ENCODE data around the gene VSNL1. TPM values are rescaled to one million over a fixed set of nuclear protein-coding genes. Genes with fewer than 3 reads are reported as not detected.

Gene VSNL1
- total RNA-seq, 1 donor from 2014 or later, result 94.4 TPM

DNA sequence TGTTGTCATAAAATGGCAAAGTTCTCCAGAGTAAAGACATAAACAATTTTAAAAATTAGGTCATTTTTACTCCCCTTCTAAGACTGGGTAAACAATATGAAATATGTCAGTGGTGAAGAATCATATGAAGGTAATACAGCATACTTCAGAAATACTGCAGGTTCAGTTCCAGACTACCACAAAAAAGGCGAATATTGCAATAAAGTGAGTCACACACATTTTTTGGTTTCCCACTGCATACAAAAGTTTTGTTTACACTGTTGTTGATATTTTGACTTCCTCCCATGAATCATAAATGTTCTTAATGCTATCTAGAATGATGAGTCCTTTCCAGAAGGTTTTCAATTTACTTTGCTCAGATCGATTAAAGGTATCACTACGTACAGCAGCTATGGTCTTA is 139.6 kb downstream of the VSNL1 start:
- peaks cover 4% of the 10 kb centered on the region for H3K4me1 Mint-ChIP-seq
- Histone ChIP-seq H3K9ac (no peak overlapping the region), H4K20me1 (ENCODE audit: low read depth) (no peaks in the 10 kb centered on the region), H3K4me2 (no peak overlapping the region), H3K4me1 (no peaks in the 10 kb centered on the region), H3K27me3 (no peaks in the 10 kb centered on the region), H3F3A (ENCODE audit: low read depth) (no peaks in the 10 kb centered on the region), H2AFZ (replicated peaks) (no peak overlapping the region), H3K9me3 (ENCODE audit: low read depth) (no peaks in the 10 kb centered on the region), H3K36me3 (peaks cover 11% of the 10 kb centered on the region), H3K4me3 (no peak overlapping the region), H3K79me2 (ENCODE audit: low read depth) (no peaks in the 10 kb centered on the region), H3K27ac (no peak overlapping the region)
- no peak overlapping the region for H3K27ac Mint-ChIP-seq
- no peak for DNase-seq (ENCODE audit: low spot score)
- no peaks in the 10 kb centered on the region for H3K27me3 Mint-ChIP-seq (ENCODE audit: insufficient read depth, low read depth)
- TF ChIP-seq EZH2phosphoT487 (IDR thresholded peaks at IDR 0.05) (no peak), EZH2 (IDR thresholded peaks at IDR 0.05) (no peak), CTCF (IDR thresholded peaks at IDR 0.05) (no peak)
- H3K4me3 Mint-ChIP-seq, result no peak overlapping the region
- H3K9me3 Mint-ChIP-seq, result no peaks in the 10 kb centered on the region
- H3K36me3 Mint-ChIP-seq, result peaks cover 11% of the 10 kb centered on the region

DNA sequence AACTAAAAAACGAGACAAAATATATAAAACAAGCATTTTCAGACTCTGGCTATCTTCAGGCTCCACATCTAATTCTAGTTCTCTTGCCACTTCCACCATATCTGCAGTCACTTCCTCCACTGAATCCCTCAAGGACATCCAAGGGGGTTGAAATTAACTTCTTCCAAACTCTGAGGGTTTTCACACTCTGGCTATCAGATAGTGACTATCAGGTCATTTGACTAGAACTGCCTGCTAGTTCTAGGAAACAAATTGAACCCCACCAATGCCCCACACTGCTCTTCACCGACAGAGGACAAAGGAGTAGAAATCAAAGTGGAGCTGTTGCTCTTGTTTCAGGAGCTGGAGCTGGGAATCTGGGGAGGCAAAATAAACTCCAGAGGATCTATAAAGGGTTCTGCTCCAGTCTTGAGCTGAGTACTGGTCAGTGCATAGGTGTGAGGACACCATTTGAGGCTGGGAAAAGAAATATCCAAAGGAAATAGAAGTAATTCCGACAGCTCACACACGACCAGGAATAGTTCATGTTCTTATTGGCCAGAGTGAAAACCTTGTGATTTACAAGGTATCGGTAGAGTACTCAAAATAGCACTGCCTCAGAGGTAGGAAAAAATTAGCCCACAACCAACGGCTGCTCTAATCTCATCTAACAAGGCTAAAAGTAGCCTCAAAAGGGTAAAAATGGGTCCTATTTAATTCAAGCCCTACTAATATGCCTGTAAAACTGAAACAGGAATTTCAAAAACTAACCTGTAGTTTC is 141.8 kb downstream of the VSNL1 start:
- H3K27ac ChIP-seq, result no peak overlapping the region
- H3K4me3 Mint-ChIP-seq, result no peak overlapping the region
- no peaks in the 10 kb centered on the region for H3K36me3 ChIP-seq
- TF ChIP-seq EZH2 (IDR thresholded peaks at IDR 0.05), result no peak
- no peak for TF ChIP-seq CTCF (IDR thresholded peaks at IDR 0.05)
- TF ChIP-seq EZH2phosphoT487 (IDR thresholded peaks at IDR 0.05), result no peak
- H3F3A ChIP-seq (ENCODE audit: low read depth), result no peaks in the 10 kb centered on the region
- no peaks in the 10 kb centered on the region for H3K9me3 ChIP-seq (ENCODE audit: low read depth)
- H2AFZ ChIP-seq (replicated peaks), result no peak overlapping the region
- H3K4me3 ChIP-seq, result no peak overlapping the region
- H3K4me1 Mint-ChIP-seq, result peaks cover 4% of the 10 kb centered on the region
- H3K4me2 ChIP-seq, result no peak overlapping the region
- no peaks in the 10 kb centered on the region for H3K27me3 ChIP-seq
- H3K36me3 Mint-ChIP-seq, result peaks cover 18% of the 10 kb centered on the region
- no peaks in the 10 kb centered on the region for H3K79me2 ChIP-seq (ENCODE audit: low read depth)
- no peak overlapping the region for H3K9ac ChIP-seq
- no peaks in the 10 kb centered on the region for H4K20me1 ChIP-seq (ENCODE audit: low read depth)
- no peaks in the 10 kb centered on the region for H3K4me1 ChIP-seq
- H3K27ac Mint-ChIP-seq, result no peak overlapping the region
- H3K27me3 Mint-ChIP-seq (ENCODE audit: insufficient read depth, low read depth), result no peaks in the 10 kb centered on the region
- DNase-seq (ENCODE audit: low spot score), result no peak
- no peaks in the 10 kb centered on the region for H3K9me3 Mint-ChIP-seq

- H3K36me3 Mint-ChIP-seq, result peaks cover 20% of the 10 kb centered on the region
- Histone ChIP-seq H3K79me2 (ENCODE audit: low read depth) (no peaks in the 10 kb centered on the region), H3K27me3 (no peaks in the 10 kb centered on the region), H3F3A (ENCODE audit: low read depth) (no peaks in the 10 kb centered on the region), H2AFZ (replicated peaks) (no peak overlapping the region), H3K36me3 (peaks cover 4% of the 10 kb centered on the region), H3K9ac (no peak overlapping the region), H3K27ac (no peak overlapping the region), H3K4me3 (no peak overlapping the region), H4K20me1 (ENCODE audit: low read depth) (no peaks in the 10 kb centered on the region), H3K9me3 (ENCODE audit: low read depth) (no peaks in the 10 kb centered on the region), H3K4me1 (no peaks in the 10 kb centered on the region), H3K4me2 (no peak overlapping the region)
- no peak for DNase-seq (ENCODE audit: low spot score)
- H3K9me3 Mint-ChIP-seq, result no peaks in the 10 kb centered on the region
- no peak for TF ChIP-seq CTCF (IDR thresholded peaks at IDR 0.05)
- TF ChIP-seq EZH2phosphoT487 (IDR thresholded peaks at IDR 0.05), result no peak
- no peak for TF ChIP-seq EZH2 (IDR thresholded peaks at IDR 0.05)
- no peaks in the 10 kb centered on the region for H3K27me3 Mint-ChIP-seq (ENCODE audit: insufficient read depth, low read depth)
- H3K4me3 Mint-ChIP-seq, result no peak overlapping the region
- peak overlapping the region; percentile 42 for H3K27ac Mint-ChIP-seq
- H3K4me1 Mint-ChIP-seq, result peaks cover 4% of the 10 kb centered on the region
Measured at GRCh38 chr2:17683981-17684380, 143.5 kb downstream of the VSNL1 start.
